ENCODE measurements around the gene CARHSP1. TPM values are rescaled to one million over a fixed set of nuclear protein-coding genes. Genes with fewer than 3 reads are reported as not detected.

CARHSP1 gene
- total RNA-seq, 2 donors from 2014 or later: 51.0 to 146 TPM

DNA sequence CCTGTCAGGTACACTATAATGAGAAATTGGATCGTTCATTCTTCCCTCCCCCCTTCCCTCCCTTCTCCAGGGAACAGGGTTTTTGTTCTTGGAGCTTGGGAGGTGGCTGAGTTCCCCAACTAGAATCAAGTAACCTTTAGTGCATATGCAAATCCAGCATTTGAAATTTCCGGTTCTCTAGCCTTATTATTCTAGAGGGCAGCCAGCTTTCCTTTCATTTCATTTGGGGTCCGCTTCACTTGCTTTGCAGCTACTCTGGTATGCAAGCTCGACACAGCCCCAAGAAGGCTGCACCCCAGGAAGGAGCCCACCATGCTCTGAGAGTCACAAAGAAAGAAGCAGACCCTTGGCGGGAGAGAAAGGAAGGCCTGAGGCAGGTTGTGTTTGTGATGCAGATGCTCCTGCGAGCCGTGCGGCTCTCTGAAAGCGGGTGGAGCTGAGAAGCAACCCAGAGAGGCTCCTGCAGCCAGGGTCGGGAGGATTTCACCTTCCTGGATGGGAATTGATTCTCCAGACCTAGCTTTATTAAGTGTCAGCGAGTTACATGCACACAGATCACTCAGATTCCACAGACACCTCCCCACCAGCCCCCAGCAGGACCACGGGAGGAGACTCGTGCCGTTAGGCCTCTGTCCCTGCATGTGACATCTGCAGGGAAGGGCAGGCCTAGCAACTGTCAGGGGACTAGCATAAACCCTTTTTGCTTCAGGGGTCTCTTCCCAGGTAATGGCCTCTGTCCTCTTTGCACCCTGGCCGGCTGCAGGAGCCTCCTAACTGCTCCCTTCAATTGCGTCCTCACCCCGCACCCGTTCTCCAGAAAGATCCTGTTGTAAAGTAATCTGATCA is 36.7 kb downstream of the CARHSP1 start:
- intact Hi-C loops (cut with DNase I): no loop called here
- no peak for DNase-seq (ENCODE audit: low spot score)
- H3K4me1 ChIP-seq (replicated peaks): no peaks in the 10 kb centered on the region
- WGBS: 74% methylated on average over 18 of the region's 18 CpGs
- no peak for TF ChIP-seq POLR2AphosphoS5 (IDR thresholded peaks at IDR 0.05)
- no peak for TF ChIP-seq POLR2A (IDR thresholded peaks at IDR 0.05)
- H3K4me3 ChIP-seq: no peak overlapping the region
- peaks cover 0 to 7% of the 10 kb centered on the region in 2 donors for H3K36me3 ChIP-seq
- no peak overlapping the region for H3K27ac ChIP-seq
- H3K9me3 ChIP-seq: no peaks in the 10 kb centered on the region
- H3K27me3 ChIP-seq (replicated peaks; ENCODE audit: insufficient read depth): no peaks in the 10 kb centered on the region

DNA sequence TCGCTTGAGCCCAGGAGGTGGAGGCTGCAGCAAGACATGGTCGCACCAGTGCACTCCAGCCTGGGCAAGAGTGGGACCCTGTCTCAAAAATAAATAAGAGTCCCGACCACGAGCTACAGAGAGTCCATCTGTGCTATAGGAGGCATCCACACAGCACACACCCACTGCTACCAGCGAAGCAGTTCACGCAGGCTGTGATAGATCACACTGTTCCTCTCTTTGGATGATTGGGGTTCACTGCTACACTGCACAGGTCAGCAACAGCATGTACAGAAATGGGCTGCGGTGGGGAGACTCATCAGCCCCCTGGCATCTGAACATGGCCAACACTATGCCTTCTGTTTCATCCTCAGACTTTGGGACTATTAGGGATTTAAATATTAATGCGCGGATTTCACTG is 37.4 kb downstream of the CARHSP1 start:
- peaks cover 0 to 7% of the 10 kb centered on the region in 2 donors for H3K36me3 ChIP-seq
- TF ChIP-seq POLR2A (IDR thresholded peaks at IDR 0.05) (no peak), POLR2AphosphoS5 (IDR thresholded peaks at IDR 0.05) (no peak)
- TF ChIP-seq, protein P1, sequence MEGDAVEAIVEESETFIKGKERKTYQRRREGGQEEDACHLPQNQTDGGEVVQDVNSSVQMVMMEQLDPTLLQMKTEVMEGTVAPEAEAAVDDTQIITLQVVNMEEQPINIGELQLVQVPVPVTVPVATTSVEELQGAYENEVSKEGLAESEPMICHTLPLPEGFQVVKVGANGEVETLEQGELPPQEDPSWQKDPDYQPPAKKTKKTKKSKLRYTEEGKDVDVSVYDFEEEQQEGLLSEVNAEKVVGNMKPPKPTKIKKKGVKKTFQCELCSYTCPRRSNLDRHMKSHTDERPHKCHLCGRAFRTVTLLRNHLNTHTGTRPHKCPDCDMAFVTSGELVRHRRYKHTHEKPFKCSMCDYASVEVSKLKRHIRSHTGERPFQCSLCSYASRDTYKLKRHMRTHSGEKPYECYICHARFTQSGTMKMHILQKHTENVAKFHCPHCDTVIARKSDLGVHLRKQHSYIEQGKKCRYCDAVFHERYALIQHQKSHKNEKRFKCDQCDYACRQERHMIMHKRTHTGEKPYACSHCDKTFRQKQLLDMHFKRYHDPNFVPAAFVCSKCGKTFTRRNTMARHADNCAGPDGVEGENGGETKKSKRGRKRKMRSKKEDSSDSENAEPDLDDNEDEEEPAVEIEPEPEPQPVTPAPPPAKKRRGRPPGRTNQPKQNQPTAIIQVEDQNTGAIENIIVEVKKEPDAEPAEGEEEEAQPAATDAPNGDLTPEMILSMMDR (IDR thresholded peaks at IDR 0.05): no peak
- H3K4me3 ChIP-seq: no peak overlapping the region
- intact Hi-C loops (cut with DNase I): no loop called here
- DNase-seq (ENCODE audit: low spot score): no peak
- H3K4me1 ChIP-seq (replicated peaks): no peaks in the 10 kb centered on the region
- WGBS: 91% methylated on average over 9 of the region's 9 CpGs
- no peak overlapping the region for H3K27ac ChIP-seq
- H3K27me3 ChIP-seq (replicated peaks; ENCODE audit: insufficient read depth): no peaks in the 10 kb centered on the region
- H3K9me3 ChIP-seq: no peaks in the 10 kb centered on the region

DNA sequence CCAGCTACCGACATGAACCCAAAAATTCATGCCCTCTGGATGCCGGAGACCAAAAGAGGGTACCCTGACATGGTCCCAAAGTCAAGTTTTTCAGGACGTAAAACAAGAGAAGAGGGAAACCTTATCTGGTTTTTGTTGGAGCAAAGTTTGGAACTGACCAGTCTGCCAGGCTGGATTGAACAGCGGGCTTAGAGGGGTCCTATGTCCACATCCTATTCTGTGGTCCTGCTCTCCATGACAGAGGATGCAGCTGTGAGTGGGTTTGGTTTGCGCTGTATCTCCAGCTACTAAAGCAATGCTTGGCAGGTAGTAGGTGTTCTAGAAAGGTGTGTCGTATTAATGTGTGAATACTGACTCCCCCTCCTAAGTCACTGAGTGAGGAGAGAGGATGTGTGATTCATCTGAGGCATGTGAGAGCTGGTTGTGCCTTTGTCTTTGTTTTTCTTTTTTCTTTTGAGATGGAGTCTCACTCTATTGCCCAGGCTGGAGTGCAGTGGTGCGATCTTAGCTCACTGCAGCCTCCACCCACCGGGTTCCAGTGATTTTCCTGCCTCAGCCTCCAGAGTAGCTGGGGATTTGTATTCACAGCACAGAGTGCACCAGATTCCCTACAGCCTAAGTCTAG is 40.2 kb downstream of the CARHSP1 start:
- TF ChIP-seq, protein P1 (IDR thresholded peaks at IDR 0.05): no peak
- TF ChIP-seq POLR2AphosphoS5 (IDR thresholded peaks at IDR 0.05): no peak
- no peak for TF ChIP-seq POLR2A (IDR thresholded peaks at IDR 0.05)
- intact Hi-C loops (cut with DNase I): no loop called here
- no peak for DNase-seq (ENCODE audit: low spot score)
- Histone ChIP-seq H3K9me3 (no peaks in the 10 kb centered on the region), H3K4me1 (replicated peaks) (no peaks in the 10 kb centered on the region), H3K36me3 (peaks cover 0 to 7% of the 10 kb centered on the region in 2 donors), H3K27ac (no peak overlapping the region), H3K27me3 (replicated peaks; ENCODE audit: insufficient read depth) (no peaks in the 10 kb centered on the region), H3K4me3 (no peak overlapping the region)
- 94% methylated on average over 8 of the region's 8 CpGs for WGBS

DNA sequence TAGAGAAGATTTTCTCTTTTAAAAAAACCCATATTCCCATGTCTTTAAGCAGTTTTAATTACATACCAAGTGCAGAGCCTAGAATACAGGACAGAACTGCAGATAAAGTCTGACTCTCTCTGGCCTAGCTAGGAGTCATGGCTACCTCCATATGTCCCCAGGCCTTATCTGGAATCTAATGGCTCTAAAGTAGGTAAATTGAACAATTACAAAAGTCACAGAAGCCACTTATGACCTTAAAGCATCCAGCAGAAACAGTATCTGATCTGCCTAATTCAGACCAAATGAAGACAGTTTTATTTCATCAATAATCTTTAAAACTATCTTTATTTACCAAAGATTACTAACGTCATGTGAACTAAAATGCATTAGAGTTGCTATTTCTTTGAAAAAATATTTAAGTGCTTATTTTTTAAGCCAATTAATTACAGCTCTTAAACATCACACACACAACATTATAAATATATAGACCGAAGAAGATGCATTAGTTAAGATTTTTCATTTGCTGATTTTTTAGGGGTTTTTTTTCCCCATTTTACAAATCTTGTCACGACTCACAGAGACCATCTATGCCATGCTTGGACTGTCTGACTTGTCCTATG is 42.4 kb downstream of the CARHSP1 start:
- WGBS: 72% methylated on average over 3 of the region's 3 CpGs
- TF ChIP-seq, protein P1 (IDR thresholded peaks at IDR 0.05): no peak
- TF ChIP-seq POLR2AphosphoS5 (IDR thresholded peaks at IDR 0.05) (no peak), POLR2A (IDR thresholded peaks at IDR 0.05) (no peak)
- H3K4me3 ChIP-seq: no peak overlapping the region
- intact Hi-C loops (cut with DNase I): no loop called here
- H3K27me3 ChIP-seq (replicated peaks; ENCODE audit: insufficient read depth): no peaks in the 10 kb centered on the region
- H3K27ac ChIP-seq: no peak overlapping the region
- H3K36me3 ChIP-seq: peaks cover 0 to 3% of the 10 kb centered on the region in 2 donors
- no peaks in the 10 kb centered on the region for H3K4me1 ChIP-seq (replicated peaks)
- no peaks in the 10 kb centered on the region for H3K9me3 ChIP-seq
- DNase-seq (ENCODE audit: low spot score): no peak

DNA sequence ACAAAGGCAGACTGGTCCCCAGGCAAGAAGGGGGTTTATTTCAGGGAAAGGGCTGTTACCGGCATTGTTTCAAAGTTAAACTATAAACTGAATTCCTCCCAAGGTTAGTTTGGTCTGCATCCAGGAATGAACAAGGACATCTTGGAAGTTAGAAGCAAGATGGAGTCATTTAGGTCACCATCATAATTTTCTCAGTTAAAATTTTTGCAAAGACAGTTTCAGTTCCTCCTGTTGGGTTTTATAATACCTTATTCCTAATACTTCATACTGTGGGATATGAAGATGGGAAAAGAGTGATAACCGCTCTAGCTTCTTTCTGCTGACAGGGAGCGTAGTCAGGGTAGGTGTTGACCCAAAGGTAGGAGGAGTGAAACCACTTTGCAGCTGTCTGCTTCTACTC is 46.4 kb downstream of the CARHSP1 start:
- Histone ChIP-seq H3K4me3 (no peak overlapping the region), H3K27me3 (replicated peaks; ENCODE audit: insufficient read depth) (no peaks in the 10 kb centered on the region), H3K36me3 (peaks cover 0 to 10% of the 10 kb centered on the region in 2 donors), H3K9me3 (no peaks in the 10 kb centered on the region), H3K27ac (no peak overlapping the region), H3K4me1 (replicated peaks) (no peaks in the 10 kb centered on the region)
- WGBS: 85% methylated on average over 3 of the region's 3 CpGs
- TF ChIP-seq, protein P1 (IDR thresholded peaks at IDR 0.05): no peak
- no peak for TF ChIP-seq POLR2AphosphoS5 (IDR thresholded peaks at IDR 0.05)
- no peak for TF ChIP-seq POLR2A (IDR thresholded peaks at IDR 0.05)
- intact Hi-C loops (cut with DNase I): no loop called here
- DNase-seq (ENCODE audit: low spot score): no peak

Measured in prostate gland (tissue), 2 donors.